ENCODE measurements around the gene SARM1. TPM values are rescaled to one million over a fixed set of nuclear protein-coding genes. Genes with fewer than 3 reads are reported as not detected.

The SARM1 gene
- total RNA-seq, 2 experiments from 2014 or later = 17.7 to 20.4 TPM

DNA sequence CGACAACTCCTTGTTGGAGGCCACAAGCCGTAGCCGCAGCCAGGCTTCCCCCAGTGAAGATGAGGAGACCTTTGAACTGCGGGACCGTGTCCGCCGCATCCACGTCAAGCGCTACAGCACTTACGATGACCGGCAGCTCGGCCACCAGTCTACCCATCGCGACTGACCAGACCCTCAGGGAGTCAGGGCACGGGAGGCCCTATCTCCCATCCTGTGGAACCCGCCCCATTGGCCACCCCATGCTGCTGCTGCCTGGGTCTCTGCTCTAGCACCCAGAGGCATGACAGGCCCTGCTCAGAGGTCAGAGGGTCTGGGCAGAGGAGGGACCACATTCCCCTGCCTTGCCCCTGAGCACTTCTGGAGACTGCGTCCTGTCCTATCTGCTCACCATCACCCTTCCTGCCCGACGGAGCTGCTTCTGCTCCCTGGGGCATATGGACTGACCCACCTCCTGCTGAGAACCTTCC is 27.0 kb upstream of the SARM1 start:
- H3K4me1 Mint-ChIP-seq = peaks cover 2% of the 10 kb centered on the region
- DNase-seq = no peak
- peaks cover 31% of the 10 kb centered on the region for H3K36me3 Mint-ChIP-seq (ENCODE audit: low read depth)
- H3K4me3 Mint-ChIP-seq = no peak overlapping the region
- ChIA-PET POLR2A (no interaction called here), CTCF (interaction anchor here (1.0 to 2.0 kb wide), 3 partner anchors 8 to 13 kb away, joined by 3 to 7 read pairs (median 3); partner anchors contain the start of gene POLDIP2)
- H3K27me3 Mint-ChIP-seq = no peaks in the 10 kb centered on the region
- H3K27ac Mint-ChIP-seq = no peak overlapping the region
- H3K9me3 Mint-ChIP-seq = no peaks in the 10 kb centered on the region

DNA sequence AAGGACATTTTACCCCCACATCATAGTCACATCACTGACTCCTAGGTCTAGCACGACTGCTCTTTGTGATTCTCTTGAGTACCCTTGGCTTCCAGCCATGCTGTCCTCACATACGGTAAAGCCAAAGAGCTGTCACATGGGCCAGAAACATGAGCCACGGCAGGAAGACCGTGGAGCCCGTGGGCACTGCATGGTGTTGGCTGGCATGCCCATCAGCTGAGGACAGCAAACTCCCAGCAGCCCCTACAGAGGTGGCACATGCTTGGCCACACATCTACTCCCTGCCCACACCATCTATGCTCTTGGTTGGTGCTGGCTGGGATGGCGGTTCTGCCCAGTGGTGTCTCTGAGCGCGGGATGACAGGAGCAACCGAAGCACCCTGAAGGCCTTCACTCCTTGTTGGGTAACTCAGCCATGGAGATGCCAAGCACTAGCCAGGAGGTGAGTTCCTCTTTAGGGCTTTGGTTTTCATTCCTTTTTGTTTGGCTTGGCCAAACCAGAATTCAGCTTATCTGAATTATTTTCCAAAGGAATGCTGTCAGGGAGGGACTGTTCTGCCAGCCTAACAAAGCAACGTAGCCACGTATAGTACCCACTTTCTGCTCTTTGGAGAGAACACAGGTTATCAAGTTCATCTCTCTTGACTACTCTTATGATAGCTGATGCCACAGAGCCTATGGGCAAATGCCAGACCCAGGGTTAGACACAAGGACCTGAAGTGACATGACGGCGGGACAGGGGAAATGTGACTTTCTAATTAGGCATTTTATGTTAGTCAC is 25.9 kb upstream of the SARM1 start:
- ChIA-PET POLR2A (no interaction called here), CTCF (interaction anchor here (0.6 to 2.0 kb wide), 4 partner anchors 10 to 272 kb away, joined by 3 to 7 read pairs (median 4); partner anchors contain the start of gene POLDIP2)
- no peaks in the 10 kb centered on the region for H3K9me3 Mint-ChIP-seq
- H3K27ac Mint-ChIP-seq = no peak overlapping the region
- H3K27me3 Mint-ChIP-seq = no peaks in the 10 kb centered on the region
- peaks cover 2% of the 10 kb centered on the region for H3K4me1 Mint-ChIP-seq
- H3K4me3 Mint-ChIP-seq = no peak overlapping the region
- H3K36me3 Mint-ChIP-seq (ENCODE audit: low read depth) = peaks cover 36% of the 10 kb centered on the region
- no peak for DNase-seq

DNA sequence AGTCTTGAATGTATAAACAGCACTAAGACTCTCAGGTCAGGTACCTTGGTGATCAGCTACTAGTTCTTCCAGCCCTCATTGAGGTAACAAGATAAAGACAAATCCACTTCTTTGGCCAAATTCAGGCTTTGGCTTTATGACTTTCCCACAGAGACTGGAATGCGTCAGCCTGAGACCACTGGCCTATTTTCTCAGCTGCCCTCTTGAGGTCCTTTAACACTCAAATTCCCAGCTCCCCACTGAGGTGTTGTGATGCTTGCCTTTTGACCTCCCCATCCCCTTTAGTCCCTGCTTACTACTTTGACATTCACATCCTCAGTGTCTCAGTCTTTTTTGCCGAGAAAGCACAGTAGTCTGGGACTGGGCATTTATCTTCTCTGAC is 25.3 kb upstream of the SARM1 start:
- Mint-ChIP-seq H3K9me3 (no peaks in the 10 kb centered on the region), H3K27me3 (no peaks in the 10 kb centered on the region), H3K4me3 (no peak overlapping the region), H3K4me1 (peaks cover 2% of the 10 kb centered on the region), H3K36me3 (ENCODE audit: low read depth) (peaks cover 40% of the 10 kb centered on the region), H3K27ac (no peak overlapping the region)
- DNase-seq = no peak
- ChIA-PET CTCF (interaction anchor here (2.0 kb wide), 1 partner anchor 12 kb away, joined by 7 read pairs; the partner anchor contains the start of gene POLDIP2), POLR2A (no interaction called here)

DNA sequence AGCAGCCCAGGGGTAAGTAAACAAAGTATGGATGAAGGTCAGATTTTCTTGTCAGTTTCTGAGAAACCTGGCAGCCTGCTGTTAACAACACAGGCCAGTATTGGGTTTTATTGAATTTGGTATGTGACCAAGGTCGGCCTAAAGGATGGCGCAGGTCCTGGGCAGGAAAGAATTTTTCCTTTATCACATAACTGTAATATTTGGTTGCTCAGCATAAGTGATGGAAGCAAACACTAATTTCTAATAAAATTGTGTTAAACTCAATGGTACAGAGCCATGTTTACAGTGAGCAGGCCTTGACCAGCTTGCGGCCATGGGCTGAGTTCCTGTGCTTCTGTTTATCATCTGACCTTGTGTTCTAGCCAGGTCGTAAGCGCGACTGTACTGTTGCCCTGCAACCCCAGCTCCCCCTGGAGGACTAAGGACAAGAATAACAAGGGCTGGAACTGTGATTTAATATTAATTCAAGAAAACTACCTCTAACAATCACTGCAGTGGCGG is 24.7 kb upstream of the SARM1 start:
- H3K27me3 Mint-ChIP-seq = no peaks in the 10 kb centered on the region
- H3K4me1 Mint-ChIP-seq = peaks cover 2% of the 10 kb centered on the region
- no peak overlapping the region for H3K4me3 Mint-ChIP-seq
- H3K9me3 Mint-ChIP-seq = no peaks in the 10 kb centered on the region
- DNase-seq = no peak
- H3K27ac Mint-ChIP-seq = no peak overlapping the region
- ChIA-PET POLR2A (no interaction called here), CTCF (interaction anchor here (0.6 to 2.0 kb wide), 4 partner anchors 11 to 139 kb away, joined by 3 to 7 read pairs (median 4); partner anchors contain the start of gene POLDIP2)
- peaks cover 45% of the 10 kb centered on the region for H3K36me3 Mint-ChIP-seq (ENCODE audit: low read depth)

DNA sequence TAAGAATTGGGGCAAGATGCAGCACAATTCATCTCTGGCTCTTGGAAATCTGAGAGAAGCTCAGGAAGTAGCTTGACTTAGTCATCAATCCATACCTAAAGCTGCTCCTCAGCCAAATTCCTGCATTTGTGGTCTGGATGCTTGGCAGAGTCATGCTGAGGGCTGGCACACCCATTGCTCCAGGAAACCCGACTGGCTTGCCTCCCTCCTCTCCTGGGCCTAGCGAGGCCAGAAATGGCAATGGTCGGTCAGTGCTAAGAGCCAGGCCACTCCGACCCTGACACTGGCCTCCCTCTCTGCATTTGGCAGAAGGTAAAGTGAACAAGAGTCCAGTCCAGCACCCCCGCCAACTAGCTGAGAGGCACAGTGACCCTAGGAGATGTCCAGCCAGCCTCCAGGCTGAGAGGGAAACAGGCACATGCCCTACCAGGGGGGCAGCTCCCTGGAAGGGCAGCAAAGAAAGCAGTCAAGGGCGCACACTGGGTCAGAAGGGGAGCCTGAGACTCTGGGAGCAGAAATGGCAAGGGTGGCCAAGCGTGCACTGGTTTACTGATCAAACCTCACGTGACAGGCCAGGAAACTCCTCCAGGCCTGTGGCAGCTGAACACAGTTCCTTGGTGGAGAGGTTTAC is 24.1 kb upstream of the SARM1 start:
- Mint-ChIP-seq H3K27me3 (no peaks in the 10 kb centered on the region), H3K4me3 (no peak overlapping the region), H3K36me3 (ENCODE audit: low read depth) (peaks cover 45% of the 10 kb centered on the region), H3K4me1 (peaks cover 2% of the 10 kb centered on the region), H3K27ac (no peak overlapping the region), H3K9me3 (no peaks in the 10 kb centered on the region)
- POLR2A ChIA-PET = no interaction called here
- CTCF ChIA-PET = interaction anchor here (0.6 to 0.8 kb wide), 3 partner anchors 10 to 138 kb away, joined by 3 to 4 read pairs (median 3); partner anchors contain the start of gene POLDIP2
- DNase-seq = no peak

DNA sequence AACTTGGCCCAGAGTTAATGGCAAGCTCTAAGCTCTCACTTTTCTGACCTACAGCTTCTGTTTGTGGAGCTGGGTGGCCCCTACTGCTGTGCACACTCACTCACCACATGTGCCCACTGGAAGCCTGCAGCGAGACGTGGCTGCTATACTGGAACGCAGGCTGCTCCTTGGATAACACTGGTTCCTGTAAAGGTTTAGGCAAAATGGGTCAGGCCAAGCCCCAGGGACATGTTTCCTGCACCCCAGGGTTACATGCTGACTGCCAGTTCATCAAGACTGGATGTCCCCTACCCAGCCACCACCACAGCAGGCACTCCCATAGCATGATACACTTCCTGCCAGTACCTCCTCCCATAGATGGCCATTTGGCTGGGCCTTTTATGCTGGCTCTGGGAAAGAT is 22.5 kb upstream of the SARM1 start:
- ChIA-PET CTCF (interaction anchor here (1.2 to 1.5 kb wide), 2 partner anchors 14 to 20 kb away, joined by 3 read pairs; partner anchors contain the start of genes IFT20 and TNFAIP1), POLR2A (no interaction called here)
- Mint-ChIP-seq H3K27me3 (no peaks in the 10 kb centered on the region), H3K27ac (no peak overlapping the region), H3K9me3 (no peaks in the 10 kb centered on the region), H3K4me1 (peaks cover under 1% of the 10 kb centered on the region), H3K4me3 (no peak overlapping the region), H3K36me3 (ENCODE audit: low read depth) (peaks cover 45% of the 10 kb centered on the region)
- no peak for DNase-seq

DNA sequence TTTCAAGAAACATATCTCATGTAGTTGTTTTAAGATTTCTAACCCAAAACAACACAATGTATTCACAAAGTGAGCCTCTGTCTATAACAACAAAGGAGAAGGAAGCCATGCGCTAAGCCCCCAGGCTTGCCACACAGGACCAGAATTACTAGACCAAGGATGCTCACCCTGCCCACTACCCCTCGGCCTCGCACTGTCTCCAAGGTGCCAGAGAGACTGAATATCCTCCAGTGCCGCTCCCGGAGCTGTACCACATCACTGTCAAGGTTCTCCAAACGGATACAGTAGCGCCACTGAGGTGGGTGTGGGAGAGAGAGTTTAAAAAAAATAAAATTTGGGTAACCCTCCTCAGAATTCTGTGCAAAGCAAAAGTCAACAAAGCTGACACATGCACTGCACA is 21.2 kb upstream of the SARM1 start:
- CTCF ChIA-PET = interaction anchor here (0.9 to 1.1 kb wide), 2 partner anchors 9 to 13 kb away, joined by 3 to 4 read pairs; no protein-coding TSS in a partner anchor
- H3K36me3 Mint-ChIP-seq (ENCODE audit: low read depth) = peaks cover 45% of the 10 kb centered on the region
- POLR2A ChIA-PET = no interaction called here

DNA sequence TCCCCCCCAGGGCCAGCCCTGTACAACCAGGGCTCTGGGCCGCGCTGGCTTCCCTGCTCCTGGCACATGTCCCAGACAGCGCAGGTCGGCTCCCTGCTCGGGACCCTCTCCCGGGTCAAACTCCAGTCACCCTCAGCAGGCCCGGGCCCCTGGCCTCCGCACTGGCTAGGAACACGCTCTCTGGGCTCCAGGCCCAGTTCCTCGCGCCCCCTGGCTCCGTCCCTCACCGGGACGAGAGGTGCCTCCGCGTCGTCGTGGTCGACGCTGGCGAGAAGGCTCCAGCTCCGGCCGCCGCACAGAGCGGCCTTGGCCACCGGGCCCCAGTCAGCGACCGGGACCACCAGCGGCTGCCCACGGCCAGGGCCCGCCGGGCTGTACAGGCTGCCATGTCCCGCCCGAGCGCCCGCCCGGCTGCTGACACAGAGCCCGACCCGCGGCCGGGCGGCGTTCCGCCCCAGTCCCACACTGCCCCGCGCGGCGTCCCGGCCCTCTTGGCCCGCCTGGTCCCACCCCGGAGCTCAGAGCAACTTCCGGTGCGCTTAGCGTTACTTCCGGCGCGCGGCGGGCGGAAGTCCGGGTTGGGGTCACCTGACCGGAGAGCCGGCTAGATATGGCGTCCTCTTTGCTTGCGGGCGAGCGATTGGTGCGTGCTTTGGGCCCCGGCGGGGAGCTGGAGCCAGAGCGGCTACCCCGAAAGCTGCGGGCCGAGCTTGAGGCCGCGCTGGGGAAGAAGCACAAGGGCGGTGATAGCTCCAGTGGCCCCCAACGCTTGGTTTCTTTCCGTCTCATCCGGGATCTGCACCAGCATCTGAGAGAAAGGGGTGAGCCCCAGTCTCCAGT is 14.2 kb upstream of the SARM1 start, which contains the start of gene POLDIP2:
TSS of gene POLDIP2 (minus strand) at position 467 of the 840 bp plus-strand sequence. CDS start at position 388, 79 bp downstream.
- peaks cover 24% of the 10 kb centered on the region for H3K36me3 Mint-ChIP-seq (ENCODE audit: low read depth)
- peak within 1 kb of the TSS; percentile 95 for H3K4me3 Mint-ChIP-seq
- ChIA-PET POLR2A (interaction anchor here (0.6 to 1.2 kb wide), 4 partner anchors 19 to 193 kb away, joined by 3 to 9 read pairs (median 4); partner anchors contain the start of genes IFT20 and TNFAIP1), CTCF (interaction anchor here (0.6 to 2.4 kb wide), 15 partner anchors 9 to 464 kb away, joined by 3 to 8 read pairs (median 4); partner anchors contain the start of genes IFT20, LYRM9, TNFAIP1 and VTN)
- H3K27ac Mint-ChIP-seq = peak within 1 kb of the TSS; percentile 96
- peak; percentile 96 for DNase-seq
- H3K27me3 Mint-ChIP-seq = no peaks in the 10 kb centered on the region
- peaks cover 35% of the 10 kb centered on the region for H3K4me1 Mint-ChIP-seq
- H3K9me3 Mint-ChIP-seq = no peaks in the 10 kb centered on the region

More for the DNA sequence above, 21.2 kb upstream of the SARM1 start:
- Mint-ChIP-seq H3K27ac (no peak overlapping the region), H3K27me3 (no peaks in the 10 kb centered on the region), H3K4me1 (peaks cover 5% of the 10 kb centered on the region), H3K4me3 (no peak overlapping the region), H3K9me3 (no peaks in the 10 kb centered on the region)
- DNase-seq = no peak

DNA sequence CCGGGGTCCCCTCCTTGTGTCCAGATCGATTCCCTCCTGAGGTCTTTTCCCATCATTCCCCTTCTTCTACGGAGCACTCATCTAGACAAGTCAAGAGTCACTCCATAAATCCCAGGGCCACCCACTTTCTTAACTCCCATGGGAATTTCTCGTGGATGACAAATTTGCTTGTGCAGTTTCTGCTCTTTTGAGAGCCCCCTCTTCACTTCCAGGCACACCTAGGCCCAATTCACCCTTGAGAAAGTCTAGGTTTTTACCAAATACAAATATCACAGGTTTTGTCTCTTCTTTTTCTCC is 13.6 kb upstream of the SARM1 start:
- Mint-ChIP-seq H3K27me3 (no peaks in the 10 kb centered on the region), H3K36me3 (ENCODE audit: low read depth) (peaks cover 22% of the 10 kb centered on the region), H3K4me3 (peak overlapping the region; percentile 95), H3K4me1 (peaks cover 35% of the 10 kb centered on the region), H3K9me3 (no peaks in the 10 kb centered on the region), H3K27ac (peak overlapping the region; percentile 96)
- DNase-seq = no peak
- ChIA-PET POLR2A (interaction anchor here (0.6 to 1.2 kb wide), 3 partner anchors 20 to 193 kb away, joined by 3 to 9 read pairs (median 3); partner anchors contain the start of genes IFT20 and TNFAIP1), CTCF (interaction anchor here (0.6 to 2.4 kb wide), 14 partner anchors 10 to 464 kb away, joined by 3 to 8 read pairs (median 4); partner anchors contain the start of genes IFT20, LYRM9, TNFAIP1 and VTN)

DNA sequence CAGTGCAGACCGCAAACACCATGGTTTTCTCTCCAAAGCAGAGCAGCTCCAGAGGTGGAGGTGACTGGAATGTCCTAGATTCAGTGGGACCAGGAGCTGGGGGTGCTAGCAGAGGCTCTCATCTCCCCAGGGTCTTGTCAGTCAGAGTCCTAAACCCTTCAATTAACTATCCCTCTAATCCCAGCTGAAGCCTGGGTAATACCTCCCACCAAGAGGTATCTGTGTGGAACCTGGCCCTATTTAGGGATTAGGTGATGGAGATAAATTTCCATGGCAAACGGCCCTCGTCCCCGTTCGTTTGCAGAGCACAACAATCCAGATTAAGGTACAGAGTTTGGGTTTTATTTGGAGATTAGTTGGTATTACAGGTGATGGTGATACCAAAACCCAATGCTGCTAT is 8.3 kb upstream of the SARM1 start:
- Mint-ChIP-seq H3K9me3 (no peaks in the 10 kb centered on the region), H3K27ac (no peak overlapping the region), H3K4me3 (no peak overlapping the region), H3K27me3 (no peaks in the 10 kb centered on the region), H3K4me1 (peaks cover 11% of the 10 kb centered on the region), H3K36me3 (ENCODE audit: low read depth) (peaks cover 12% of the 10 kb centered on the region)
- DNase-seq = no peak
- CTCF ChIA-PET = no interaction called here
- POLR2A ChIA-PET = no interaction called here

DNA sequence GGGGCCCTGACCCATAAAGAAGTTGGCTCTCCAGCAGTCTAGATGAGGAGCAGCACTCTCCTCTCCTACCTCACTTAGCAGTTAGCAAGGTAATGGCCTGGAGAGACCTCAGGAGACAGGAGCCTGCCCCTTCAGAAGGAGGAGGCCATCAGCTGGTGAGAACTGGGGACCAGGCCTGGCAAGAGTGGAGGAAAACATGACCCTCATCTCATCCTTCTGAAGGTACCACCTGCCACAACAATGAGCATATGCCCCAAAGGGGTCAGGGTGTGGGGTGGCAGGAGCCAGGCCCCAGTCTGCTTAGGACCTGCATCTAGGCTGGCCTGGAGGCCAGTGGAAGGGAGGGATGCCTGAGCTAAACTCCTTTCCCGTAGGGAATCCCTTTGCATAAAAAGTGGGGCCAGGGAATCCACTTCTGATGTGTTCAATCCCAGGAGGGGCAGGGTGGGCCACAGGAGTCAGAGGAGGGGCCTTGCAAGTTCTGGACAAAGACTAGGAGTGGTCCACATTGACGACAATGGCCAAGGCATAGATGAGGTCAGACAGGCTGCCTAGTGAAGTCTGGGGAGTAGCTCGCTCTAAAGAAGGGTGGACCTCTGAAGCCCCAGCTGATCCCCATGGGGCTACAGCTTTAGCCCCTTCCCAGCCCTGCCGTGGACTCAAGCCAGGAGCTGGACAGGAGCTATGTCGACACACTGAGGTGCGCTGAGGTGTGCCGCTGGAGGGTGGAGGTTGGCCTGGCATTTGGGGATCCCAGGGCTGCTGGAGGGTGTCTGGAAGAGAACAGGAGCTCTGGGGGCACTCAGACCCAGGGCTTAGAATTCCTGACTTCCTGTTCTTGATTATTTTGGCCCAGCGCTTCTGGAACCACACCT is 7.5 kb upstream of the SARM1 start:
- peaks cover 12% of the 10 kb centered on the region for H3K36me3 Mint-ChIP-seq (ENCODE audit: low read depth)
- no peaks in the 10 kb centered on the region for H3K27me3 Mint-ChIP-seq
- no peak for DNase-seq
- ChIA-PET CTCF (no interaction called here), POLR2A (no interaction called here)
- no peaks in the 10 kb centered on the region for H3K9me3 Mint-ChIP-seq
- H3K4me3 Mint-ChIP-seq = no peak overlapping the region
- H3K27ac Mint-ChIP-seq = no peak overlapping the region
- H3K4me1 Mint-ChIP-seq = peaks cover 3% of the 10 kb centered on the region

Measured in activated CD4-positive, alpha-beta T cell treated with anti-CD3 and anti-CD28 coated beads, Interleukin-2, amount 10 ng/mL, durations not matched to agents 7 days and 5 days (primary cell).